ENCODE data around the gene NDUFA11. TPM values are rescaled to one million over a fixed set of nuclear protein-coding genes. Genes with fewer than 3 reads are reported as not detected.

NDUFA11 gene
- total RNA-seq, 3 donors from 2014 or later, result 186 to 278 (median 186) TPM

- Histone ChIP-seq H3K27me3 (no peaks in the 10 kb centered on the region), H3K36me3 (peaks cover 18% of the 10 kb centered on the region), H3K4me3 (no peak overlapping the region), H3K4me1 (no peaks in the 10 kb centered on the region), H3K9me3 (no peaks in the 10 kb centered on the region), H3K27ac (peak overlapping the region; percentile 73 to 90)
- intact Hi-C loops (cut with DNase I; ENCODE audit: low total_unique reads), result loop anchor here (5.0 kb wide), 1 partner anchor 940 kb away; no protein-coding TSS in a partner anchor
- TF ChIP-seq CTCF (IDR thresholded peaks at IDR 0.05) (no peak), POLR2A (IDR thresholded peaks at IDR 0.05) (no peak), POLR2AphosphoS5 (IDR thresholded peaks at IDR 0.05) (no peak)
- no peak for DNase-seq (ENCODE audit: low spot score in 2 of 2)
These were observed 23.8 kb upstream of the NDUFA11 start for GRCh38 chr19:5927441-5927821.

- peaks cover 18% of the 10 kb centered on the region for H3K36me3 ChIP-seq
These were observed 23.3 kb upstream of the NDUFA11 start for GRCh38 chr19:5926641-5927440.

GRCh38 chr19:5925830-5926427 is 22.3 kb upstream of the NDUFA11 start:
- Histone ChIP-seq H3K27me3 (no peaks in the 10 kb centered on the region), H3K4me1 (no peaks in the 10 kb centered on the region), H3K4me3 (no peak overlapping the region), H3K36me3 (peaks cover 18% of the 10 kb centered on the region), H3K27ac (peak overlapping the region; percentile 33 to 46), H3K9me3 (no peaks in the 10 kb centered on the region)
- DNase-seq (ENCODE audit: low spot score in 2 of 2), result peak in 1 of 2 donors; percentile 45
- no peak for TF ChIP-seq POLR2A (IDR thresholded peaks at IDR 0.05)
- TF ChIP-seq CTCF (IDR thresholded peaks at IDR 0.05), result no peak
- TF ChIP-seq POLR2AphosphoS5 (IDR thresholded peaks at IDR 0.05), result no peak
- intact Hi-C loops (cut with DNase I; ENCODE audit: low total_unique reads), result loop anchor here (5.0 kb wide), 1 partner anchor 941 kb away; no protein-coding TSS in a partner anchor

More at GRCh38 chr19:5926641-5927440, 23.3 kb upstream of the NDUFA11 start:
- TF ChIP-seq CTCF (IDR thresholded peaks at IDR 0.05) (no peak), POLR2AphosphoS5 (IDR thresholded peaks at IDR 0.05) (peak in 2 of 3 donors; percentile 62 to 89), POLR2A (IDR thresholded peaks at IDR 0.05) (no peak)
- DNase-seq (ENCODE audit: low spot score in 2 of 2), result peak; percentile 52 to 57
- no peaks in the 10 kb centered on the region for H3K4me1 ChIP-seq
- H3K4me3 ChIP-seq, result no peak overlapping the region
- H3K27ac ChIP-seq, result peak overlapping the region; percentile 73 to 90
- intact Hi-C loops (cut with DNase I; ENCODE audit: low total_unique reads), result loop anchor here (5.0 kb wide), 1 partner anchor 940 kb away; no protein-coding TSS in a partner anchor
- H3K27me3 ChIP-seq, result no peaks in the 10 kb centered on the region
- H3K9me3 ChIP-seq, result no peaks in the 10 kb centered on the region

GRCh38 chr19:5923356-5923755 is 19.8 kb upstream of the NDUFA11 start:
- Histone ChIP-seq H3K27ac (no peak overlapping the region), H3K4me1 (no peaks in the 10 kb centered on the region), H3K27me3 (no peaks in the 10 kb centered on the region), H3K4me3 (no peak overlapping the region), H3K9me3 (no peaks in the 10 kb centered on the region), H3K36me3 (peaks cover 7% of the 10 kb centered on the region)
- TF ChIP-seq CTCF (IDR thresholded peaks at IDR 0.05) (no peak), POLR2AphosphoS5 (IDR thresholded peaks at IDR 0.05) (no peak), POLR2A (IDR thresholded peaks at IDR 0.05) (no peak)
- intact Hi-C loops (cut with DNase I; ENCODE audit: low total_unique reads), result no loop called here
- peak in 1 of 2 donors; percentile 45 for DNase-seq (ENCODE audit: low spot score in 2 of 2)

GRCh38 chr19:5922161-5922545 is 18.6 kb upstream of the NDUFA11 start:
- Histone ChIP-seq H3K4me1 (no peaks in the 10 kb centered on the region), H3K27me3 (no peaks in the 10 kb centered on the region), H3K27ac (no peak overlapping the region), H3K36me3 (peaks cover 7% of the 10 kb centered on the region), H3K4me3 (no peak overlapping the region), H3K9me3 (no peaks in the 10 kb centered on the region)
- peak in 1 of 2 donors; percentile 39 for DNase-seq (ENCODE audit: low spot score in 2 of 2)
- intact Hi-C loops (cut with DNase I; ENCODE audit: low total_unique reads), result no loop called here
- TF ChIP-seq POLR2AphosphoS5 (IDR thresholded peaks at IDR 0.05) (no peak), CTCF (IDR thresholded peaks at IDR 0.05) (no peak), POLR2A (IDR thresholded peaks at IDR 0.05) (no peak)

All from breast epithelium (tissue), 4 donors.